HS-5 (cell line): ENCODE measurements around the gene HOXA2.

ENCODE experiments used
- DNase-seq: peaks from one replicate; pipeline ENCODE4 v3.0.0-alpha.2; 2012; ENCODE audit warnings: low read depth

HOXA2 gene

GRCh38 chr7:27141137-27141922 lies 38.8 kb upstream of the HOXA2 start:
- no peak for DNase-seq

GRCh38 chr7:27140126-27140857 lies 37.8 kb upstream of the HOXA2 start:
- no peak for DNase-seq

GRCh38 chr7:27139334-27140125 lies 37.0 kb upstream of the HOXA2 start:
- DNase-seq = no peak

- DNase-seq = no peak
These were observed 36.5 kb upstream of the HOXA2 start for GRCh38 chr7:27138985-27139333.

- DNase-seq = no peak
These were observed 36.0 kb upstream of the HOXA2 start for GRCh38 chr7:27138472-27138871.

- DNase-seq = no peak
These were observed 35.3 kb upstream of the HOXA2 start for GRCh38 chr7:27137640-27138315.

GRCh38 chr7:27134392-27134791 lies 31.9 kb upstream of the HOXA2 start:
- peak; percentile 92 for DNase-seq

GRCh38 chr7:27133409-27134231 lies 31.1 kb upstream of the HOXA2 start:
- no peak for DNase-seq

GRCh38 chr7:27132978-27133377 lies 30.5 kb upstream of the HOXA2 start:
- DNase-seq = no peak

- DNase-seq = no peak
These were observed 29.7 kb upstream of the HOXA2 start for GRCh38 chr7:27132214-27132613.

GRCh38 chr7:27131390-27131819 lies 28.9 kb upstream of the HOXA2 start:
- no peak for DNase-seq

- no peak for DNase-seq
These were observed 28.3 kb upstream of the HOXA2 start, which contains the start of gene HOXA4 for GRCh38 chr7:27130540-27131389. Gene HOXA4, minus strand, starts transcription at chr7:27130757. Its CDS starts 24 bp downstream, at chr7:27130733.

GRCh38 chr7:27129729-27130539 lies 27.5 kb upstream of the HOXA2 start:
- DNase-seq = no peak

GRCh38 chr7:27128776-27129728 lies 26.6 kb upstream of the HOXA2 start:
- no peak for DNase-seq

GRCh38 chr7:27128034-27128433 lies 25.6 kb upstream of the HOXA2 start:
- DNase-seq = no peak

GRCh38 chr7:27126596-27127327 lies 24.3 kb upstream of the HOXA2 start:
- DNase-seq = no peak

- DNase-seq = no peak
These were observed 23.5 kb upstream of the HOXA2 start for GRCh38 chr7:27125986-27126394.
